SK-N-SH (cell line): Measurements from ENCODE around the gene NTNG1. TPM values are rescaled to one million over a fixed set of nuclear protein-coding genes. Genes with fewer than 3 reads are reported as not detected.

Experiments
- CTCF ChIA-PET: fragments of 300-600, 350-600 bp; formaldehyde crosslinking; extraction: SDS; loops from one replicate; lab custom pipeline; 2021; lab: Yijun Ruan, JAX
- POLR2A ChIA-PET: fragments of 350-600 bp; sonication (Branson Sonifier 250); formaldehyde crosslinking; extraction: SDS; loops from one replicate; lab custom pipeline; 2020; ENCODE audit warnings: antibody characterized with exemption, inconsistent platforms; lab: Yijun Ruan, JAX
- DNase-seq: peaks from one replicate; pipeline ENCODE4 v3.0.0; 2012
- H2AFZ ChIP-seq: fragments of 200-600 bp; sonication (generic); 2 replicates; pipeline ENCODE4 v1.8.1; 2016; ENCODE audit warnings: antibody characterized with exemption, mild to moderate bottlenecking, low read depth
- H3F3A ChIP-seq: fragments of 200-600 bp; sonication (generic); replicated peaks from 2 replicates; pipeline ENCODE3; 2016; ENCODE audit warnings: antibody characterized with exemption, mild to moderate bottlenecking; ENCODE audit not compliant: insufficient read depth
- H3K27ac ChIP-seq, 2 experiments: fragments of 200-500 bp in 1 of 2; fragments of 200-600 bp in 1 of 2; sonication (Bioruptor generic) in 1 of 2; sonication (generic), shearing (Covaris generic) in 1 of 2; 2 replicates each; pipeline versions ENCODE4 v1.5.1 to v1.6.1; 2014 to 2016; ENCODE audit warnings: low read depth in 2 of 2, inconsistent platforms in 1 of 2, low read length in 1 of 2, mild to moderate bottlenecking in 1 of 2, mixed read lengths in 1 of 2
- H3K27me3 ChIP-seq: fragments of 200-600 bp; sonication (generic), shearing (Covaris generic); 2 replicates; pipeline ENCODE4 v1.6.1; 2016; ENCODE audit warnings: mixed run types; ENCODE audit not compliant: insufficient read depth
- H3K36me3 ChIP-seq, 2 experiments: fragments of 200-500 bp in 1 of 2; fragments of 200-600 bp in 1 of 2; sonication (Bioruptor generic) in 1 of 2; sonication (generic) in 1 of 2; replicated peaks in 1 of 2; 2 replicates each; pipeline versions ENCODE3 to v1.5.1; 2014 to 2016; ENCODE audit warnings: low read length in 1 of 2, mild to moderate bottlenecking in 1 of 2; ENCODE audit not compliant: insufficient read depth in 2 of 2, control insufficient read depth in 1 of 2
- H3K4me1 ChIP-seq, 2 experiments: fragments of 200-500 bp in 1 of 2; fragments of 200-600 bp in 1 of 2; sonication (Bioruptor generic) in 1 of 2; sonication (generic), shearing (Covaris generic) in 1 of 2; 2 replicates each; pipeline versions ENCODE4 v1.5.1 to v1.6.1; 2014 to 2016; ENCODE audit warnings: low read depth in 1 of 2, low read length in 1 of 2, mixed run types in 1 of 2; ENCODE audit not compliant: insufficient read depth in 2 of 2, control insufficient read depth in 1 of 2
- H3K4me2 ChIP-seq: fragments of 200-600 bp; sonication (generic), shearing (Covaris generic); 2 replicates; pipeline ENCODE4 v1.6.1; 2017; ENCODE audit warnings: mixed run types
- H3K4me3 ChIP-seq, 2 experiments: fragments of 200-500 bp in 1 of 2; fragments of 200-600 bp in 1 of 2; sonication (Bioruptor generic) in 1 of 2; sonication (generic), shearing (Covaris generic) in 1 of 2; 2 replicates each; pipeline versions ENCODE4 v1.5.1 to v1.8.1; 2014 to 2016; ENCODE audit warnings: low read depth in 2 of 2, inconsistent platforms in 1 of 2, low read length in 1 of 2, mild to moderate bottlenecking in 1 of 2, mixed read lengths in 1 of 2, moderate library complexity in 1 of 2
- H3K79me2 ChIP-seq: fragments of 200-600 bp; sonication (generic); 2 replicates; pipeline ENCODE4 v1.8.1; 2017; ENCODE audit warnings: mild to moderate bottlenecking; ENCODE audit not compliant: insufficient read depth
- H3K9ac ChIP-seq: fragments of 200-600 bp; sonication (generic); 2 replicates; pipeline ENCODE4 v1.6.1; 2017; ENCODE audit warnings: mixed run types
- H3K9me2 ChIP-seq: fragments of 200-600 bp; sonication (generic); 2 replicates; pipeline ENCODE4 v1.6.1; 2017; ENCODE audit warnings: mixed run types
- H3K9me3 ChIP-seq: fragments of 200-600 bp; sonication (generic); 2 replicates; pipeline ENCODE4 v1.6.1; 2017; ENCODE audit warnings: mixed run types, mild to moderate bottlenecking, moderate library complexity
- H4K20me1 ChIP-seq: fragments of 200-600 bp; sonication (generic); 2 replicates; pipeline ENCODE4 v1.6.1; 2017; ENCODE audit warnings: mild to moderate bottlenecking, mixed run types; ENCODE audit not compliant: insufficient read depth
- ELF1 ChIP-seq: IDR thresholded peaks from 2 replicates; pipeline ENCODE4 v1.4.0; 2012
- FOSL2 ChIP-seq: IDR thresholded peaks from 2 replicates; pipeline ENCODE4 v1.4.0; 2012; ENCODE audit warnings: low read depth, mild to moderate bottlenecking, moderate library complexity, borderline replicate concordance
- FOXJ3 ChIP-seq: sonication (generic); formaldehyde crosslinking; IDR thresholded peaks from 2 replicates; pipeline ENCODE4 v1.5.1; 2020; ENCODE audit warnings: mild to moderate bottlenecking, missing genetic modification reagents
- GATA2 ChIP-seq: sonication (generic); formaldehyde crosslinking; IDR thresholded peaks from 2 replicates; pipeline ENCODE4 v1.5.0; 2020; ENCODE audit warnings: mild to moderate bottlenecking, missing genetic modification reagents
- RAD21 ChIP-seq: IDR thresholded peaks from 2 replicates; pipeline ENCODE4 v1.6.1; 2012; ENCODE audit warnings: mild to moderate bottlenecking, low read length
- RCOR1 ChIP-seq: fragments of 150-350 bp; IDR thresholded peaks from 2 replicates; pipeline ENCODE4 v1.6.1; 2017; ENCODE audit warnings: antibody characterized with exemption, low read length
- TCF12 ChIP-seq: IDR thresholded peaks from 2 replicates; pipeline ENCODE4 v1.4.0; 2012
- USF2 ChIP-seq: fragments of 150-350 bp; IDR thresholded peaks from 2 replicates; pipeline ENCODE4 v1.6.1; 2017; ENCODE audit warnings: antibody characterized with exemption, low read length, low read depth, borderline replicate concordance
- WGBS: methylation state at CpG from one replicate; pipeline ENCODE4 v1.1.6; 2017; ENCODE audit warnings: low lambda C conversion rate; 5-methylcytosine and 5-hydroxymethylcytosine counted together
- polyA plus RNA-seq, 3 experiments: library from polyadenylated mRNA; depleted of rRNA; stranded (reverse); fragments of >200 nt; gene quantifications; 2 replicates each; pipeline ENCODE4 v1.2.3, GENCODE V29; 2012
- TF ChIP-seq, protein P1 (sequence below): fragments of 200-600 bp; sonication (generic); IDR thresholded peaks from 2 replicates; pipeline ENCODE4 v1.6.1; 2017; ENCODE audit warnings: antibody characterized with exemption, mild to moderate bottlenecking, moderate library complexity
- TF ChIP-seq, protein P2 (sequence below): IDR thresholded peaks from 2 replicates; pipeline ENCODE4 v1.6.1; 2012; ENCODE audit warnings: mild to moderate bottlenecking, low read depth, low read length, moderate library complexity
- TF ChIP-seq, protein P3 (sequence below): fragments of 150-350 bp; IDR thresholded peaks from 2 replicates; pipeline ENCODE4 v1.6.1; 2016; ENCODE audit warnings: mild to moderate bottlenecking, low read depth, low read length

The NTNG1 gene
- polyA plus RNA-seq, 1 of the 3 experiments (the other 2 are of a cell fraction): 0.03 TPM

- H3K4me2 ChIP-seq: no peak overlapping the region
- H3K27me3 ChIP-seq: no peaks in the 10 kb centered on the region
- TF ChIP-seq FOSL2 (no peak), USF2 (no peak), ELF1 (no peak), TCF12 (no peak), GATA2 (CRISPR knock-in tag) (no peak)
- TF ChIP-seq, protein P1, sequence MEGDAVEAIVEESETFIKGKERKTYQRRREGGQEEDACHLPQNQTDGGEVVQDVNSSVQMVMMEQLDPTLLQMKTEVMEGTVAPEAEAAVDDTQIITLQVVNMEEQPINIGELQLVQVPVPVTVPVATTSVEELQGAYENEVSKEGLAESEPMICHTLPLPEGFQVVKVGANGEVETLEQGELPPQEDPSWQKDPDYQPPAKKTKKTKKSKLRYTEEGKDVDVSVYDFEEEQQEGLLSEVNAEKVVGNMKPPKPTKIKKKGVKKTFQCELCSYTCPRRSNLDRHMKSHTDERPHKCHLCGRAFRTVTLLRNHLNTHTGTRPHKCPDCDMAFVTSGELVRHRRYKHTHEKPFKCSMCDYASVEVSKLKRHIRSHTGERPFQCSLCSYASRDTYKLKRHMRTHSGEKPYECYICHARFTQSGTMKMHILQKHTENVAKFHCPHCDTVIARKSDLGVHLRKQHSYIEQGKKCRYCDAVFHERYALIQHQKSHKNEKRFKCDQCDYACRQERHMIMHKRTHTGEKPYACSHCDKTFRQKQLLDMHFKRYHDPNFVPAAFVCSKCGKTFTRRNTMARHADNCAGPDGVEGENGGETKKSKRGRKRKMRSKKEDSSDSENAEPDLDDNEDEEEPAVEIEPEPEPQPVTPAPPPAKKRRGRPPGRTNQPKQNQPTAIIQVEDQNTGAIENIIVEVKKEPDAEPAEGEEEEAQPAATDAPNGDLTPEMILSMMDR: no peak
- TF ChIP-seq, protein P2, sequence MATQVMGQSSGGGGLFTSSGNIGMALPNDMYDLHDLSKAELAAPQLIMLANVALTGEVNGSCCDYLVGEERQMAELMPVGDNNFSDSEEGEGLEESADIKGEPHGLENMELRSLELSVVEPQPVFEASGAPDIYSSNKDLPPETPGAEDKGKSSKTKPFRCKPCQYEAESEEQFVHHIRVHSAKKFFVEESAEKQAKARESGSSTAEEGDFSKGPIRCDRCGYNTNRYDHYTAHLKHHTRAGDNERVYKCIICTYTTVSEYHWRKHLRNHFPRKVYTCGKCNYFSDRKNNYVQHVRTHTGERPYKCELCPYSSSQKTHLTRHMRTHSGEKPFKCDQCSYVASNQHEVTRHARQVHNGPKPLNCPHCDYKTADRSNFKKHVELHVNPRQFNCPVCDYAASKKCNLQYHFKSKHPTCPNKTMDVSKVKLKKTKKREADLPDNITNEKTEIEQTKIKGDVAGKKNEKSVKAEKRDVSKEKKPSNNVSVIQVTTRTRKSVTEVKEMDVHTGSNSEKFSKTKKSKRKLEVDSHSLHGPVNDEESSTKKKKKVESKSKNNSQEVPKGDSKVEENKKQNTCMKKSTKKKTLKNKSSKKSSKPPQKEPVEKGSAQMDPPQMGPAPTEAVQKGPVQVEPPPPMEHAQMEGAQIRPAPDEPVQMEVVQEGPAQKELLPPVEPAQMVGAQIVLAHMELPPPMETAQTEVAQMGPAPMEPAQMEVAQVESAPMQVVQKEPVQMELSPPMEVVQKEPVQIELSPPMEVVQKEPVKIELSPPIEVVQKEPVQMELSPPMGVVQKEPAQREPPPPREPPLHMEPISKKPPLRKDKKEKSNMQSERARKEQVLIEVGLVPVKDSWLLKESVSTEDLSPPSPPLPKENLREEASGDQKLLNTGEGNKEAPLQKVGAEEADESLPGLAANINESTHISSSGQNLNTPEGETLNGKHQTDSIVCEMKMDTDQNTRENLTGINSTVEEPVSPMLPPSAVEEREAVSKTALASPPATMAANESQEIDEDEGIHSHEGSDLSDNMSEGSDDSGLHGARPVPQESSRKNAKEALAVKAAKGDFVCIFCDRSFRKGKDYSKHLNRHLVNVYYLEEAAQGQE: no peak
- no peaks in the 10 kb centered on the region for H3K9me2 ChIP-seq
- POLR2A ChIA-PET: no interaction called here
- no peaks in the 10 kb centered on the region for H3F3A ChIP-seq
- no peak overlapping the region for H3K9ac ChIP-seq
- no peak overlapping the region for H3K4me3 ChIP-seq
- WGBS: 53% methylated on average over 8 of the region's 8 CpGs
- H2AFZ ChIP-seq: no peak overlapping the region
- H3K27ac ChIP-seq: no peak overlapping the region
- DNase-seq: no peak
- no peaks in the 10 kb centered on the region for H3K36me3 ChIP-seq
- no peaks in the 10 kb centered on the region for H4K20me1 ChIP-seq
- H3K4me1 ChIP-seq: peaks cover 4 to 15% of the 10 kb centered on the region in 2 experiments; a peak in 3 of 4 replicates
- no peaks in the 10 kb centered on the region for H3K79me2 ChIP-seq
- H3K9me3 ChIP-seq: no peaks in the 10 kb centered on the region
- CTCF ChIA-PET: interaction anchor here (1.0 to 2.3 kb wide), 4 partner anchors 9 to 535 kb away, joined by 3 to 7 read pairs (median 4); no protein-coding TSS in a partner anchor
Measured at GRCh38 chr1:107246775-107247345, 106.0 kb downstream of the NTNG1 start.

- Histone ChIP-seq H4K20me1 (no peaks in the 10 kb centered on the region), H3F3A (no peaks in the 10 kb centered on the region), H3K79me2 (no peaks in the 10 kb centered on the region), H3K9me2 (no peaks in the 10 kb centered on the region), H3K36me3 (no peaks in the 10 kb centered on the region), H2AFZ (no peak overlapping the region), H3K4me2 (no peak overlapping the region), H3K9me3 (no peaks in the 10 kb centered on the region), H3K4me3 (no peak overlapping the region), H3K27ac (no peak overlapping the region), H3K27me3 (no peaks in the 10 kb centered on the region), H3K9ac (no peak overlapping the region), H3K4me1 (peaks cover 4 to 17% of the 10 kb centered on the region in 2 experiments; a peak in 3 of 4 replicates)
- ChIA-PET POLR2A (no interaction called here), CTCF (no interaction called here)
- WGBS: 21% methylated on average over 1 of the region's 1 CpG
- TF ChIP-seq, protein P3, sequence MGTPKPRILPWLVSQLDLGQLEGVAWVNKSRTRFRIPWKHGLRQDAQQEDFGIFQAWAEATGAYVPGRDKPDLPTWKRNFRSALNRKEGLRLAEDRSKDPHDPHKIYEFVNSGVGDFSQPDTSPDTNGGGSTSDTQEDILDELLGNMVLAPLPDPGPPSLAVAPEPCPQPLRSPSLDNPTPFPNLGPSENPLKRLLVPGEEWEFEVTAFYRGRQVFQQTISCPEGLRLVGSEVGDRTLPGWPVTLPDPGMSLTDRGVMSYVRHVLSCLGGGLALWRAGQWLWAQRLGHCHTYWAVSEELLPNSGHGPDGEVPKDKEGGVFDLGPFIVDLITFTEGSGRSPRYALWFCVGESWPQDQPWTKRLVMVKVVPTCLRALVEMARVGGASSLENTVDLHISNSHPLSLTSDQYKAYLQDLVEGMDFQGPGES: no peak
- TF ChIP-seq FOXJ3 (CRISPR knock-in tag) (no peak), RCOR1 (no peak), RAD21 (no peak)
- no peak for DNase-seq
Measured at GRCh38 chr1:107247679-107248078, 106.8 kb downstream of the NTNG1 start.
